Measurements from ENCODE around the gene ARNT2. TPM values are rescaled to one million over a fixed set of nuclear protein-coding genes. Genes with fewer than 3 reads are reported as not detected.

ARNT2 gene
- total RNA-seq, 4 donors from 2014 or later: 5.1 to 8.8 (median 6.8) TPM

GRCh38 chr15:80514071-80514780 lies 110.0 kb downstream of the ARNT2 start:
- no peak for DNase-seq (ENCODE audit: low spot score in 2 of 2)
- peak overlapping the region in 2 of 4 donors; percentile 67 to 70 for H3K27ac ChIP-seq
- TF ChIP-seq EP300 (IDR thresholded peaks at IDR 0.05): peak in 1 of 2 donors; percentile 74
- TF ChIP-seq POLR2A (IDR thresholded peaks at IDR 0.05): no peak
- no peak for TF ChIP-seq CTCF (IDR thresholded peaks at IDR 0.05)
- H3K36me3 ChIP-seq: peaks cover 0 to 36% (median 0%) of the 10 kb centered on the region in 3 donors
- H3K4me1 ChIP-seq: peaks cover 0 to 6% (median 0%) of the 10 kb centered on the region in 4 donors
- WGBS, 2 donors: 93 to 95% methylated on average over 10 of the region's 10 CpGs
- no peaks in the 10 kb centered on the region for H3K27me3 ChIP-seq
- peaks cover 0 to 17% (median 7%) of the 10 kb centered on the region in 4 donors for H3K9me3 ChIP-seq
- no peak overlapping the region for H3K4me3 ChIP-seq

DNA sequence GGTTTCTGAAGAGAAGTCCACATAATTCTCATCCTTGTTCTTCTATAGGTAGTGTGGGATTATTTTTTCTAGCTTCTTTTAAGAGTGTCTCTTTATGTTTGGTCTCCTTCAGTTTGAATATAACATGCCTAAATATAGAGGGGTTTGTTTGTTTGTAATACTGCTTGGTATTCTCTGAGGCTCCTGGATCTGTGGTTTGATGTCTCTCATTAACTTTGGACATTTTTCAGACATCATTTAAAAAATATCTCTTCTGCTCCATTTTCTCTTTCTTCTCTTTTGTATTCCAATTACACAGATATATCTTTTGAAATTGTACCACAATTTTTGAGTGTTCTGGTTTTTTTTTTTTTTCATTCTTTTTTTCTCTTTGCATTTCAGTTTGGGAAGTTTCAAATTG lies 113.1 kb downstream of the ARNT2 start:
- Histone ChIP-seq H3K36me3 (peaks cover 0 to 29% (median 0%) of the 10 kb centered on the region in 3 donors), H3K27me3 (no peaks in the 10 kb centered on the region), H3K4me1 (peaks cover 0 to 6% (median 0%) of the 10 kb centered on the region in 4 donors), H3K27ac (no peak overlapping the region), H3K4me3 (no peak overlapping the region), H3K9me3 (peaks cover 0 to 17% (median 7%) of the 10 kb centered on the region in 4 donors)
- TF ChIP-seq CTCF (IDR thresholded peaks at IDR 0.05): no peak
- no peak for TF ChIP-seq POLR2A (IDR thresholded peaks at IDR 0.05)
- TF ChIP-seq EP300 (IDR thresholded peaks at IDR 0.05): no peak
- no peak for DNase-seq (ENCODE audit: low spot score in 2 of 2)

GRCh38 chr15:80518522-80518921 lies 114.3 kb downstream of the ARNT2 start:
- WGBS, 2 donors: 85 to 100% methylated on average over 1 of the region's 1 CpG
- no peak for TF ChIP-seq CTCF (IDR thresholded peaks at IDR 0.05)
- TF ChIP-seq POLR2A (IDR thresholded peaks at IDR 0.05): no peak
- no peak for TF ChIP-seq EP300 (IDR thresholded peaks at IDR 0.05)
- DNase-seq (ENCODE audit: low spot score in 2 of 2): no peak
- H3K27ac ChIP-seq: no peak overlapping the region
- peaks cover 0 to 29% (median 0%) of the 10 kb centered on the region in 3 donors for H3K36me3 ChIP-seq
- H3K4me1 ChIP-seq: no peaks in the 10 kb centered on the region
- no peak overlapping the region for H3K4me3 ChIP-seq
- peaks cover 0 to 17% (median 7%) of the 10 kb centered on the region in 4 donors for H3K9me3 ChIP-seq
- no peaks in the 10 kb centered on the region for H3K27me3 ChIP-seq

GRCh38 chr15:80523746-80524145 lies 119.6 kb downstream of the ARNT2 start:
- H3K27me3 ChIP-seq: no peaks in the 10 kb centered on the region
- no peak overlapping the region for H3K4me3 ChIP-seq
- no peaks in the 10 kb centered on the region for H3K4me1 ChIP-seq
- 65 to 73% methylated on average over 2 of the region's 2 CpGs for WGBS, 2 donors
- no peak overlapping the region for H3K27ac ChIP-seq
- no peaks in the 10 kb centered on the region for H3K9me3 ChIP-seq
- DNase-seq (ENCODE audit: low spot score in 2 of 2): no peak
- no peak for TF ChIP-seq EP300 (IDR thresholded peaks at IDR 0.05)
- TF ChIP-seq POLR2A (IDR thresholded peaks at IDR 0.05): no peak
- TF ChIP-seq CTCF (IDR thresholded peaks at IDR 0.05): no peak
- no peaks in the 10 kb centered on the region for H3K36me3 ChIP-seq

DNA sequence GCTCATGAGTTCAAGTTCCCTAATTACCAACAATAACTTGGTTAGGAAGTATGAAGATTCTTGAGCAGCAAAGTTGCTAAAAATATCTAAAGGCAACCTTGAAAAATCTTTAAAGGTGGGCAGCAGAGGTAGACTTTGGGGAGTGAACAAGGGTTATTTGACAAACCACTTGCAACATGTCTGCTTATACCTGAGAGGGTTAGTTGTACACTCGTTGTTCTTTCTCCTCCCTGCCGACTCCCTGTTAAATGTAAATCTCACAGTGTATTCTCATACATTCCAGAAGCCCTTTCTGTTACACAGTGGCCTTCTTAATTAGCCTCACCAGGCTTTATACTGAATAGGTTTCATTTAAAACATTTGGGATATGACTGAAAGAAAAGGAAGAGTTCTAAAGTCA lies 121.7 kb downstream of the ARNT2 start:
- H3K27ac ChIP-seq: peak overlapping the region in 1 of 4 donors; percentile 16
- TF ChIP-seq EP300 (IDR thresholded peaks at IDR 0.05) (no peak), POLR2A (IDR thresholded peaks at IDR 0.05) (no peak), CTCF (IDR thresholded peaks at IDR 0.05) (no peak)
- peaks cover 0 to 5% (median 2%) of the 10 kb centered on the region in 4 donors for H3K4me1 ChIP-seq
- H3K27me3 ChIP-seq: no peaks in the 10 kb centered on the region
- 87 to 94% methylated on average over 2 of the region's 2 CpGs for WGBS, 2 donors
- no peaks in the 10 kb centered on the region for H3K9me3 ChIP-seq
- no peak overlapping the region for H3K4me3 ChIP-seq
- DNase-seq (ENCODE audit: low spot score in 2 of 2): no peak
- H3K36me3 ChIP-seq: no peaks in the 10 kb centered on the region
